HG03571 (cell line): ENCODE measurements around the gene ADGRA1.
"Not testable (repeated sequence)": the region's sequence is repeated elsewhere in the genome, so short reads cannot be mapped to it uniquely, and the experiment has no call there.

Experiments used
- ATAC-seq: cut with Tn5 transposase; IDR thresholded peaks from one replicate; pipeline ENCODE4 v1.9.1; 2021; ENCODE audit not compliant: unreplicated experiment

ADGRA1 gene

GRCh38 chr10:133175624-133176023 lies 87.9 kb downstream of the ADGRA1 start:
- not testable (repeated sequence) for ATAC-seq

DNA sequence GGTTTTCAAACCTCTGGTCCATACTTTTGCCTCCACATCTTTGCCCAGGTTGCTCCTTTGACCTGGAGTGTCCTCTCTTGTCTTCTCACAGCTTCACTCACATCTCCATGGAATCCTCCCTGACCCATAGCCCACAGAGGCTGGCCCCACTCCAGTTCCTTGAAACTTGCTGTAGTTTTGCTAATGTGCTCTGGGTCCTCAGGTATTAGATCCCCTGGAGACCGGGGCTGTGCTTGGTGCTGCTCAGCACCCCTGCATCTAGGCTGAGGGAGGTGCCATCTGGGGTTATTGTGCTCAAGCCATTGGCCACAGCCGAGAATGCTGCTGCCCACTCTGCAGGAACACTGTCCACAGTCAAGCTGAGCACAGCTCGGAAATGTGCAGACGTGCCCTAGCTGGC lies 88.8 kb downstream of the ADGRA1 start:
- ATAC-seq, result no peak

DNA sequence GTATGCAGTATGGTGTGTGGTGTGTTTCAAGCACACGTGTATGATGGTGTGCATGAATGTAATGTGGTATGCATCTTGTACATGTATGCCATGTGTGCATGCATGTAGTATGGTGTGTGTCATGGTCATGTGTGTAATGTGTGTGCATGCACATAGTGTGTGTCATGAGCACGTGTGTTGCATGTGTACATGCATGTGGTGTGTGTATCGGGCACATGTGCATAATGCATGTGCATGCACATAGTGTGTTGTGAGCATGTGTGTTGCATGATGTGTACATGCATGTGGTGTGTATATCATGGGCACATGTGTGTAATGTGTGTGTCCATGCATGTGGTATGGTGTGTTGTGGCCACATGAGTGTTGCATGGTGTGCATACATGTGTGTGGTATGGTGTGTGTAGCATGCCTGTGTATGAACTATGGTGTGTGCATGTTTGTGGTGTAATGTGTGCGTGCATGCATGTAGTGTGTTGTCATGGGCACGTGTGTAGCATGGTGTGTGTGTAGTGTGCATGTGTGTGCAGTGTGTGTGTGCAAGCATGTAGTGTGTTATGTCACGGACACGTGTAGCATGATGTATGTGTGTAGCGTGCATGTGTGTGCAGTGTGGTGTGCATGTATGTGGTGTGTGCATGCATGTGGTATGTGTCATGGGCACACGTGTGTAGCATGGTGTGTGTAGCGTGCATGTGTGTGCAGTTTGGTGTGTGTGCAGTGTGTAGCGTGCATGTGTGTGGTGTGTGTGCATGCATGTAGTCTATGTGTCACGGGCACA lies 89.8 kb downstream of the ADGRA1 start:
- ATAC-seq, result no peak

GRCh38 chr10:133178357-133179127 lies 90.8 kb downstream of the ADGRA1 start:
- ATAC-seq, result no peak

DNA sequence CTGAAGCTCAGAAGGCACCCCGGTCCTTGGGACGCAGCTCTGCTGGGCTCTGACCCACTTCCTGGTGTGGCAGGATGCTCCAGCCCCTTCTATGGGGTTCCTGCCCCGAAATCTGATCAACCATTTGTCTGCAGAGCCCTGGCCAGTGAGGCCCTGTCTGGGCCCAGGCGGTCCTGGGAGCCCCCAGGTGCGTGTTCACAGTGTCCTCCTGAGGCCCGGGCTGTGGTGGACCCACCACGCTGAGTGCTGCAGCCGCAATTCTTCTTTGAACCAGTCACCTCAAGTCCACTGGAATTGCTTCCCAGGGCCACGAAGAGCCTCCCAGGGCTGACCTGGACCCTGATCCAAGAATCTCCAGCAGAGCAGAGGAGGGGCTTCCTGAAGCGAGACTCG lies 91.4 kb downstream of the ADGRA1 start:
- ATAC-seq, result no peak

- no peak for ATAC-seq
Observed at GRCh38 chr10:133179651-133180050, 91.9 kb downstream of the ADGRA1 start.

GRCh38 chr10:133180192-133180964 lies 92.7 kb downstream of the ADGRA1 start:
- no peak for ATAC-seq

GRCh38 chr10:133180965-133181639 lies 93.4 kb downstream of the ADGRA1 start:
- ATAC-seq, result no peak
